ENCODE data around the gene GGT1.
"Not testable (repeated sequence)": the region's sequence is repeated elsewhere in the genome, so short reads cannot be mapped to it uniquely, and the experiment has no call there.

Gene GGT1

GRCh38 chr22:24602847-24603769, at the start of gene GGT1:
Gene GGT1, plus strand, starts transcription at chr22:24603193. Its CDS starts 7,889 bp downstream, at chr22:24611082.
- DNase-seq: not testable (repeated sequence)

GRCh38 chr22:24553597-24554312, 49.2 kb upstream of the GGT1 start:
- no peak for DNase-seq

DNA sequence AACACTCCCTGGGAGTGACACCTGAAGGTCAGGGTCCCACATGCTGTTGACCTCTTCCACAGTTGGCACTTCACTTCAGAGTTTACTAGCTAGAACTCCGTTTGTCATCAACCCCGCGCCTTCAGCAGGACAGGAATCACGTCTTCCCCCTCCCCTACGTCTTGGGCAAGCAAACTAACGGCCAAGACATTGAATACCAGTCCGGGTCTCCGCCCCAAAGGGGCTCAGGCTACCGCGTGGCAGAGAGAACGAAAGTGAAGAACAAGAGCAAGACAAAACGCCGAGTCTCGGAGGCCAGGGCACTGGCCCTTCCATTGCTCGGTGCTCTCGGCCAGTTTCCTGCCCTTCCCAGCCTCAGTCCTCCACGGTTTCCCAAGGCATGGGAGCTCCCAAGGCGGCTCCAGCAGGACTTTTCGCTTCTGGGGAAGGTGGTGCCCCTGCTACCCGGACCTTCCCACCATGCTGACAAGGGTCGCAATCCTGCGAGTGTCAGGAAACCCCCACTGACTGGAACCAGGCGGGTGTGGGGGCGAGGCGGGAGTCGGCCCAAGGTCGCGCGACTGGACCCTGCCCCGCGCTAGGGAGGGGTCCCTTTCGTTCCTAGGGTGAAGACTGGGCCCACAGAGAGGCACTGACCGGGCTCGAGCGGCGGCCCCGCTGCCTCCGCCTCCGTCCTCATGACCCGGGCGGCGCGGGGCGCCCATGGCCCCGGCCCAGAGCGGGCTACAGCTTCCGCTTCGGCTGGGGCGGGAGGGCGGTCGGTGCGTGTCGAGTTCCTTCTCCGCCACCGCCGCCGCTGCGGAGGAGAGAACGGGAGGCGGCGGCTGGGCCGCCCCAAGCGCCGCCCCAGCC, 48.5 kb upstream of the GGT1 start, which contains the start of gene GUCD1:
Gene GUCD1, minus strand, starts transcription at position 826 of the 852 bp plus-strand sequence. Its CDS starts 147 bp downstream, at position 679.
- DNase-seq: no peak

GRCh38 chr22:24555165-24556039, 47.6 kb upstream of the GGT1 start, which contains the start of gene SNRPD3:
Gene SNRPD3, plus strand, starts transcription at chr22:24555999. Its CDS starts 1,676 bp downstream, at chr22:24557675.
- DNase-seq: peak; percentile 98

GRCh38 chr22:24559471-24559870, 43.5 kb upstream of the GGT1 start:
- DNase-seq: no peak

DNA sequence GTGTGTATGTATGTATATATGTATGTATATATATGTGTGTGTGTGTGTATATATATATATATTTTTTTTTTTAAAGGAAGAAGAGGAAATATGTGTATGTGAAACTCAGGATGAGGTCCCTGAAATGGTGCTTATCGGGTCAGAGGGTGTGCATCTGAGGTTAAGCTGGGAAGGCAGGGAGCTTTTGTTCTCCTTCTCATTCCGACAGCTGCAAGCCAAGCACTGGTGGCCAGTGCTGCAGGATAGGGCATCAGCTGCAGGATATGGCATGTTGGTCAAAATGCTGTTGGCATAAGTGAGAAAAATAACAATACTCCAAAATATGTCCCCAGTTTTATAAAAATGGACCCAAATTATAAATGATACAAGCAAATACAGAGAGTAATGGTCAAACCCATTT, 39.7 kb upstream of the GGT1 start:
- no peak for DNase-seq

GRCh38 chr22:24564376-24565058, 38.5 kb upstream of the GGT1 start:
- no peak for DNase-seq

DNA sequence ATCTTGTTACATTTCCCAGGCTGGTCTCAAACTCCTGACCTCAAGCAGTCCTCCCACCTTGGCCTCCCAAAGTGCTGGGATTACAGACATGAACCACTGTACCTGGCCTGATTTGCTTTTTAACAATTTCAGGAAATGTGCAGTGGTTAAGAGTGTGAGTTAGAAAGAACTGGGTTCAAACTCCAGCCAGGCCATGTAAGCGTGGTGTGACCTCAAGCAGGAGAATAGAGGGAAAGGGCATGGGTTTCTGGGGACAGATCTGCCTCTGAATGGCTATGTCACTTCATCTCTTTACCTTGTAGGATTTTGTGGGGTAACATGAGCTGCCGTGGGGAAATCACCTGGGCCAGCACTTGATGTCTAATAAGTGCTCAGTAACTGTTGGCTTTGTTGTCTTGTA, 37.9 kb upstream of the GGT1 start:
- no peak for DNase-seq

- DNase-seq: no peak
These were observed 36.0 kb upstream of the GGT1 start for GRCh38 chr22:24566899-24567511.

DNA sequence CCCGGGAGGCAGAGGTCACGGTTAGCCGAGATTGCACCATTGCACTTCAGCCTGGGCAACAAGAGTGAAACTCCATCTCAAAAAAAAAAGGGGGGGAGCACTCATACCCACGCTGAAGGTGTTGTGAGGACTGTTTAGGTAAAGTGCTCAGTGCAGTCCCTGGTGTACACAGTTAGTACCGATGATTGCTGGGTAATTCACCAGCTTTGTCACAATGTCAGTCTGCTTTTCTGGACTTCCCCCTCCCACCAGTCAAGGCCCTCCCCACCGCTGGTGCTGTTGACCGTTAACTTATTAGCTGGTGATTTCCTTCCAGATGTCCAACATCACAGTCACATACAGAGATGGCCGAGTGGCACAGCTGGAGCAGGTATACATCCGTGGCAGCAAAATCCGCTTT, 35.3 kb upstream of the GGT1 start:
- no peak for DNase-seq

- DNase-seq: no peak
These were observed 31.7 kb upstream of the GGT1 start for GRCh38 chr22:24571266-24571665.

- DNase-seq: no peak
These were observed 26.2 kb upstream of the GGT1 start for GRCh38 chr22:24576778-24577177.

DNA sequence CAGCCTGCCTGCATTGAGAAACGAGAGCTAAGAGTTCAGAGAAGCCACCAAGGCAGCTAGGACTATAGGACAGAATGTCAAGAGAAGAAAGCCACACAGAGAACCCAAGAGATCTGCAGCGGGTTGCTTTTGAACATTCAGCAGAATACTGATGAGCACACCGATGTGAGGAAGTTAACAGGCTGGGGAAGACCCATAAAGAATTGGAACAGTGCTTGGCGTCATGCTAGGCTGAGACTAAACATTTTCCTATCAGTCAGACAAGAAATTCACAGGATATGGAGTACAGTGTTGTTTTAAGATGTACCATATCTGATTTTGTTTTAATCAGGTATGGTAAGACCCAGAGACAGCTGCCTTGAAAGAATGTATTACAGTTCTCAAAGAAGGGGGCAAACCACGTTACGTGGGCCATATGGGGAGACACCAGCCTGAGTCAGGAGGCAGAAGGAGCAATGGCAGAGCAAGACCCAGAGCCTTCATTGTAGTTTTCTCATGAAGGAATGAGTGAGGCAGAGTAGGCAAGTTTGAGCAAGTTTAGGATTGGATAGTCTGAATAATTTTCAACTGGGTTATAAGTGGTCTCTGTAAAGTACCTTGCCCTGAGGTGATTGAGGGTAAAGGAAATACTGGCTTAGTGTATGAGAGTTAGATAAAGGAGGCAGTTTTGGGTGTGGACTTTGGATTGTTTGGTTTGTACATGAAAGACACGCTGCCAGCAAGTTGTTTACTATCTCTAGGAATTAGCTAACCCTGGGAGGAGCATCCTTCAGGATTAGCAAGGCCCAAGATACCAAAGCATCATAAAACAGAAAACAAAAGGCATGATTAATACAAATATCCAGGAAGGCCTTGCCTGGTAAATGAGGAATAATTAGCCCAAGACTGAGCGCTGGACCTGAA, 24.4 kb upstream of the GGT1 start:
- no peak for DNase-seq

- no peak for DNase-seq
These were observed 23.8 kb upstream of the GGT1 start for GRCh38 chr22:24579258-24579601.

DNA sequence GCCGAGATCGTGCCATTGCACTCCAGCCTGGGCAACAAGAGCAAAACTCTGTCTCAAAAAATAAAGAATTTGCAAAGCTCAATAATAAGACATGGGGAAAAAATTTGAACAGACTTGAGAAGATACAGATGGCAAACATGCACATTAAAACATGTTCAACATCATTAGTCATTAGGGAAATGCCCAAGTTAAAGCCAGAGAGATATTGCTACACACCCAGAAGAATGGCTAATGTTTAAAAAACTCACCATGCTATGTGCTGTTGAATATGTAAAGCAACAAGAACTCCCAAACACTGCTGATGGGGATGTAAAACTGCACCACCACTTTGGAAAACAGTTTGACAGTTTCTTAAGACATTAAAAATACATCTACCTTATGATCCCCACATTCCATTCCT, 22.7 kb upstream of the GGT1 start:
- DNase-seq: no peak

DNA sequence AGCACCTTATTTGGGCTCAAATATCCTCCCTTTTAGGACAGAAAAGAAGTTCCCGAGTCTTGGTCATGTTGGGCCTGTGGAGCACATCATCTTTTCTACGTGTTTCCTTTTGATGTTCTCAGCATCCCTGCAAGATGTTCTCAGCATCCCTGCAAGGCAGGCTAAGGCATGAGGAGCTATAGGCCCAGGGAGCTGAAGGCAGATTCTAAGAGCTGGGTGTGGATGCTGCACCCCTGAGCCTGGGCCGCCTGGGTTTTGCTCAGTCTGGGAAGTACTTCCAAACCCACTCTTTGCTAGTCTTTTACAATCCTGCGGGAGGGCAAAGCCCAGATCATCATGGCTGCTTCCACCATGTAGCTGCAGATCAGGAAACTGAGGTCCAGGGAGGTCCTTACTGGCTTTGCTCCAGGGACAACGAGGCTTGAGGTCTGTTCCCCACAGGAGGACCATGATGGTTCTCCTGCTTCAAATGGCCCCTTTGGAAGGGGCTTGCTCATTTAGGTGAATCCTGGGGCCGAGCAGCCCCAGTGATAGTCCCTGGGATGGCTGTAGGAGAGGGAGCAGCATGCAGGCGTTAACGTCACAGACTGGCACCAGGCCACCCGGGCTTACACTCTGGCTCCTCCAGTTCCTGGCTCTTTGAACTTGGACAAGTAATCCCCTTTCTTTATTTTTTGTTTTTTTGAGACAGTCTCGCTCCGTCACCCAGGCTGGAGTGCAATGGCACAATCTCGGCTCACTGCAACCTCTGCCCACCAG, 20.8 kb upstream of the GGT1 start:
- no peak for DNase-seq

- peak; percentile 27 for DNase-seq
These were observed 19.5 kb upstream of the GGT1 start for GRCh38 chr22:24583221-24584165.
